Endothelial cell of umbilical vein (primary cell): ENCODE results near the gene CDX4. TPM values are rescaled to one million over a fixed set of nuclear protein-coding genes. Genes with fewer than 3 reads are reported as not detected.

Experiments used
- BruUV-seq: library from RNA; stranded (reverse); fragments of 400-500 nt; replicated peaks from 2 replicates; lab custom pipeline; 2021; lab: Mats Ljungman, UMichigan
- CTCF ChIA-PET: fragments of 300-600, 350-600 bp; sonication (Branson Sonifier 250); formaldehyde crosslinking; loops from one replicate; lab custom pipeline; 2021; ENCODE audit warnings: antibody characterized with exemption, inconsistent platforms; lab: Charles Lee
- POLR2A ChIA-PET: fragments of 300-600, 350-600 bp; sonication (Branson Sonifier 250); formaldehyde crosslinking; loops from one replicate; lab custom pipeline; 2021; ENCODE audit warnings: antibody characterized with exemption, inconsistent platforms; lab: Charles Lee
- DNase-seq: peaks from one replicate; pipeline ENCODE4 v3.0.0-alpha.2; 2011; ENCODE audit warnings: low read depth, low spot score
- FAIRE-seq: peaks from 2 replicates; lab custom pipeline; 2011; peaks lifted over from hg19 to GRCh38; lab: Jason Lieb, UNC
- H2AFZ ChIP-seq: 2 replicates; pipeline ENCODE4 v1.6.0; 2012; ENCODE audit warnings: low read depth, low read length, control low read depth, inconsistent platforms
- H3K27ac ChIP-seq: 2 replicates; pipeline ENCODE4 v1.5.1; 2011; ENCODE audit warnings: low read depth, mild to moderate bottlenecking, control low read depth, low read length, moderate library complexity; ENCODE audit not compliant: insufficient read depth
- H3K27me3 ChIP-seq, 2 experiments: 2 replicates each; pipeline versions ENCODE4 v1.6.0 to v1.6.1; 2011; ENCODE audit warnings: low read length in 2 of 2, mixed read lengths in 1 of 2; ENCODE audit not compliant: control insufficient read depth in 2 of 2, insufficient read depth in 2 of 2
- H3K36me3 ChIP-seq, 2 experiments: 2 replicates in 1 of 2; 3 replicates in 1 of 2; pipeline ENCODE4 v1.5.1; 2011; ENCODE audit warnings: low read length in 2 of 2, mild to moderate bottlenecking in 1 of 2, moderate library complexity in 1 of 2; ENCODE audit not compliant: control insufficient read depth in 2 of 2, insufficient read depth in 2 of 2; ENCODE audit errors: extremely low read depth in 1 of 2
- H3K4me1 ChIP-seq: 3 replicates; pipeline ENCODE4 v1.5.1; 2011; ENCODE audit warnings: mild to moderate bottlenecking, low read length; ENCODE audit not compliant: control insufficient read depth, insufficient read depth; ENCODE audit errors: extremely low read depth
- H3K4me2 ChIP-seq: 2 replicates; pipeline ENCODE4 v1.6.1; 2011; ENCODE audit warnings: low read length, control low read depth, mixed read lengths; ENCODE audit not compliant: insufficient read depth
- H3K4me3 ChIP-seq, 3 experiments: fragments of 200-600 bp in 1 of 3; sonication (generic), shearing (Covaris generic) in 1 of 3; replicated peaks in 1 of 3; 2 replicates each; pipeline ENCODE4 v1.5.1; 2011 to 2016; ENCODE audit warnings: control low read depth in 3 of 3, low read length in 3 of 3, mild to moderate bottlenecking in 2 of 3, inconsistent platforms in 1 of 3, low read depth in 1 of 3, moderate library complexity in 1 of 3; ENCODE audit not compliant: insufficient read depth in 1 of 3
- H3K79me2 ChIP-seq: 2 replicates; pipeline ENCODE4 v1.6.0; 2012; ENCODE audit warnings: low read length, inconsistent platforms; ENCODE audit not compliant: control insufficient read depth, insufficient read depth
- H3K9ac ChIP-seq: replicated peaks from 2 replicates; pipeline ENCODE3; 2011; ENCODE audit warnings: low read length, control low read depth; ENCODE audit not compliant: insufficient read depth; ENCODE audit errors: extremely low read depth
- H3K9me1 ChIP-seq: replicated peaks from 3 replicates; pipeline ENCODE4 v1.6.0; 2011; ENCODE audit warnings: mild to moderate bottlenecking, low read length; ENCODE audit not compliant: control insufficient read depth, insufficient read depth; ENCODE audit errors: extremely low read depth
- H3K9me3 ChIP-seq: replicated peaks from 2 replicates; pipeline ENCODE4 v1.5.1; 2012; ENCODE audit warnings: low read length, inconsistent platforms; ENCODE audit not compliant: control insufficient read depth, insufficient read depth
- H4K20me1 ChIP-seq: replicated peaks from 2 replicates; pipeline ENCODE3; 2011; ENCODE audit warnings: mild to moderate bottlenecking, low read length; ENCODE audit not compliant: control insufficient read depth, insufficient read depth; ENCODE audit errors: extremely low read depth
- EZH2 ChIP-seq: IDR thresholded peaks from 2 replicates; pipeline ENCODE4 v1.6.1; 2012; ENCODE audit warnings: borderline replicate concordance, low read depth, mild to moderate bottlenecking, moderate library complexity, low read length, inconsistent platforms; ENCODE audit not compliant: severe bottlenecking
- FOS ChIP-seq: IDR thresholded peaks from 2 replicates; pipeline ENCODE4 v1.6.1; 2011; ENCODE audit warnings: mild to moderate bottlenecking, low read length, moderate library complexity, borderline replicate concordance; ENCODE audit not compliant: insufficient read depth
- GATA2 ChIP-seq: IDR thresholded peaks from 2 replicates; pipeline ENCODE4 v1.7.0; 2011; ENCODE audit warnings: low read depth, mild to moderate bottlenecking, moderate library complexity, mixed read lengths, low read length; ENCODE audit not compliant: insufficient read length, insufficient read depth
- JUN ChIP-seq: IDR thresholded peaks from 2 replicates; pipeline ENCODE4 v1.6.1; 2011; ENCODE audit warnings: borderline replicate concordance, low read depth; ENCODE audit not compliant: insufficient read length, insufficient read depth
- MYC ChIP-seq: IDR thresholded peaks from one replicate; pipeline ENCODE4 v1.6.1; 2011; ENCODE audit warnings: mild to moderate bottlenecking, low read depth, low read length
- POLR2A ChIP-seq: IDR thresholded peaks from 2 replicates; pipeline ENCODE4 v1.6.1; 2012; ENCODE audit warnings: low read depth, mild to moderate bottlenecking, control low read depth, low read length
- POLR2AphosphoS5 ChIP-seq: IDR thresholded peaks from 2 replicates; pipeline ENCODE4 v1.6.1; 2012; ENCODE audit warnings: low read depth, mild to moderate bottlenecking, control low read depth, low read length, moderate library complexity; ENCODE audit not compliant: insufficient read depth
- dilution Hi-C: fragments of 300-500 bp; cut with MboI; formaldehyde crosslinking; loops from one replicate; pipeline ENCODE4 v1.15.0; 2019; ENCODE audit warnings: low sequenced_read_pairs; ENCODE audit not compliant: extremely low pct_ligation_motif_present
- intact Hi-C: fragments of 100-400 bp; cut with micrococcal nuclease; formaldehyde crosslinking; loops from one replicate; pipeline ENCODE4 v1.10.0; 2022
- polyA plus RNA-seq, 4 experiments: library from polyadenylated mRNA; depleted of rRNA in 3 of 4; stranded (reverse) in 3 of 4; unstranded in 1 of 4; fragments of >200 nt; gene quantifications; 2 replicates each; pipeline versions ENCODE4 v1.2.1 to v1.2.3, GENCODE V29; 2011 to 2012; ENCODE audit warnings: missing spikeins in 1 of 4
- total RNA-seq: library from RNA; stranded (reverse); gene quantifications from 2 replicates; pipeline ENCODE4 v1.2.3, GENCODE V29; 2021
- TF ChIP-seq, protein P1 (sequence below): IDR thresholded peaks from 2 replicates; pipeline ENCODE4 v1.6.1; 2011; ENCODE audit not compliant: insufficient read depth, insufficient read length
- TF ChIP-seq, protein P2 (sequence below), 2 donors: IDR thresholded peaks; 1 replicate in 1 of 2; 2 replicates in 1 of 2; pipeline ENCODE4 v1.5.1; 2011; ENCODE audit warnings: low read length in 2 of 2, mild to moderate bottlenecking in 2 of 2, moderate library complexity in 2 of 2, control low read depth in 1 of 2, inconsistent platforms in 1 of 2, low read depth in 1 of 2; ENCODE audit not compliant: insufficient read depth in 1 of 2; ENCODE audit errors: extremely low read depth in 1 of 2

Gene CDX4
- total and polyA plus RNA-seq, 2 donors (not counting 3 experiments of a cell fraction or from before 2014, with no cell fraction given): not detected

DNA sequence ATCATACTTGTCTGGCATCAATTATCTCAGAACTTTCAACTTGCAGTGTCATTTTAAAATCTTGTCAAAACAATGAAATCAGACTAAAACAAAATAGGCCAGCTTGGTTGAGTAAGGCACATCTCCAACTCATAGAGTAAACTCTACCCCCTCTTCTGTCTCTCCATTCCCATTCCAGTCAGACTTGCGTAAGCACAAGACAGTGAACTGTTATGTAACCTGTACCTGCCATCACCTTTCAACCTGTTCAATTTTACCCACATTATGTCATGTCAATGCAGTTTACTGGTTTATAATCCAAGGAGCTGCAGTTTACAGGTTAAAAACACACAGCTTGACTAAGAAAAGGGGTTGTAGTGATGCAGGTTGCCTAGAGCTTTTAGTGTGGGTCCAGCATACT is 8.3 kb downstream of the CDX4 start:
- no peak for TF ChIP-seq EZH2
- no peak for TF ChIP-seq FOS
- no peak for TF ChIP-seq POLR2AphosphoS5
- TF ChIP-seq POLR2A: no peak
- TF ChIP-seq, protein P1, sequence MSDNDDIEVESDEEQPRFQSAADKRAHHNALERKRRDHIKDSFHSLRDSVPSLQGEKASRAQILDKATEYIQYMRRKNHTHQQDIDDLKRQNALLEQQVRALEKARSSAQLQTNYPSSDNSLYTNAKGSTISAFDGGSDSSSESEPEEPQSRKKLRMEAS: no peak
- no peak for TF ChIP-seq GATA2
- TF ChIP-seq, protein P2, sequence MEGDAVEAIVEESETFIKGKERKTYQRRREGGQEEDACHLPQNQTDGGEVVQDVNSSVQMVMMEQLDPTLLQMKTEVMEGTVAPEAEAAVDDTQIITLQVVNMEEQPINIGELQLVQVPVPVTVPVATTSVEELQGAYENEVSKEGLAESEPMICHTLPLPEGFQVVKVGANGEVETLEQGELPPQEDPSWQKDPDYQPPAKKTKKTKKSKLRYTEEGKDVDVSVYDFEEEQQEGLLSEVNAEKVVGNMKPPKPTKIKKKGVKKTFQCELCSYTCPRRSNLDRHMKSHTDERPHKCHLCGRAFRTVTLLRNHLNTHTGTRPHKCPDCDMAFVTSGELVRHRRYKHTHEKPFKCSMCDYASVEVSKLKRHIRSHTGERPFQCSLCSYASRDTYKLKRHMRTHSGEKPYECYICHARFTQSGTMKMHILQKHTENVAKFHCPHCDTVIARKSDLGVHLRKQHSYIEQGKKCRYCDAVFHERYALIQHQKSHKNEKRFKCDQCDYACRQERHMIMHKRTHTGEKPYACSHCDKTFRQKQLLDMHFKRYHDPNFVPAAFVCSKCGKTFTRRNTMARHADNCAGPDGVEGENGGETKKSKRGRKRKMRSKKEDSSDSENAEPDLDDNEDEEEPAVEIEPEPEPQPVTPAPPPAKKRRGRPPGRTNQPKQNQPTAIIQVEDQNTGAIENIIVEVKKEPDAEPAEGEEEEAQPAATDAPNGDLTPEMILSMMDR (IDR thresholded peaks at IDR 0.05; ENCODE audit: extremely low read depth in 1 of 2, insufficient read depth in 1 of 2, low read depth in 1 of 2, low read length in 2 of 2): no peak
- no peak for TF ChIP-seq MYC
- no peak for TF ChIP-seq JUN
- H3K9me1 ChIP-seq: no peaks in the 10 kb centered on the region
- CTCF ChIA-PET: no interaction called here
- DNase-seq: no peak
- no peaks in the 10 kb centered on the region for H3K27me3 ChIP-seq
- intact Hi-C loops: no loop called here
- H3K79me2 ChIP-seq: no peaks in the 10 kb centered on the region
- no peak overlapping the region for H3K27ac ChIP-seq
- POLR2A ChIA-PET: no interaction called here
- H3K9me3 ChIP-seq: no peaks in the 10 kb centered on the region
- H2AFZ ChIP-seq: no peak overlapping the region
- no peaks in the 10 kb centered on the region for H3K36me3 ChIP-seq
- no peaks in the 10 kb centered on the region for H4K20me1 ChIP-seq
- H3K9ac ChIP-seq: no peak overlapping the region
- no TSS peak for BruUV-seq
- H3K4me2 ChIP-seq: no peak overlapping the region
- no peaks in the 10 kb centered on the region for H3K4me1 ChIP-seq
- FAIRE-seq: no peak
- H3K4me3 ChIP-seq: no peak overlapping the region
- dilution Hi-C loops: no loop called here
